ENCODE measurements around the gene EPB41L4A.

Gene EPB41L4A

GRCh38 chr5:112136773-112137172, 282.3 kb downstream of the EPB41L4A start:
- no peak overlapping the region for H3K27ac ChIP-seq
- no peak for TF ChIP-seq CTCF (conservative IDR thresholded peaks at IDR 0.05)

- no peak overlapping the region for H3K27ac ChIP-seq
- no peak for TF ChIP-seq CTCF (conservative IDR thresholded peaks at IDR 0.05)
Observed at GRCh38 chr5:112127861-112128260, 291.2 kb downstream of the EPB41L4A start.

DNA sequence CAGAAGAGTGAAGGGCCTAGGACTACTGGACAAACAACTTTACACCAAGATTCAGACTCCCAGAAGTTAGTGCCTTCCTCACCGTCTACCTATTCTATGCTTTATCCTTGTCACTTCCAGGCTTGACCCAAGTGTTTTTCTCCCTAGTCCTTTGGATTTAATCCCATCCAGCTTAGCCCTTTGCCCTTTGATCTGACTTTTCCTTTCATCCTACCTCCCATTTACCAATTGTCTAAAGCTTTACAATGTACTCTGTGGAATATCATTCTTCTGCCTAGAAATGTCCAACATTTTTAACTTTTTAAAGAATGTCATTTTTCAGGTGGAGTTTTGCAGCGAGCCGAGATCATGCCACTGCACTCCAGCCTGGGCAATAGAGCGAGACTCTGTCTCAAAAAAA, 292.1 kb downstream of the EPB41L4A start:
- no peak for TF ChIP-seq CTCF (conservative IDR thresholded peaks at IDR 0.05)
- H3K27ac ChIP-seq: no peak overlapping the region

DNA sequence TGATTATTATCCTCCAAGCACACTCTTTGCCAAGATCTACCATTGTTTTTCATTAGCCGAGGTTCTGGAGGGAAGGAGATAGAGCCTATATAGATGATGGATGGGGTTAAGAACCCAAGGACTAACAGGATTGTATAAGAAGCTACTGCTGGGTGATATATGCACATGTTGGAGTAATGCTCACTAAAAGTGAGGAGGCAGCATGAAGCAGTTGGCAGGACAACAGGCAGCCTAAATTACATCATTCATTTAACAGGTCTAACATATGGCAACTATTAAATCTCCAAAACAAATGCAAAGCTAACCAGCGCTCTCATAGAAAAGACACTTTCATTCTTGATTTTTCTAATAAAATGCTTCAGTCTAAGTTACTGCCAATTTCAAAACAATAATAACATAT, 293.2 kb downstream of the EPB41L4A start:
- no peak for TF ChIP-seq CTCF (conservative IDR thresholded peaks at IDR 0.05)
- no peak overlapping the region for H3K27ac ChIP-seq

DNA sequence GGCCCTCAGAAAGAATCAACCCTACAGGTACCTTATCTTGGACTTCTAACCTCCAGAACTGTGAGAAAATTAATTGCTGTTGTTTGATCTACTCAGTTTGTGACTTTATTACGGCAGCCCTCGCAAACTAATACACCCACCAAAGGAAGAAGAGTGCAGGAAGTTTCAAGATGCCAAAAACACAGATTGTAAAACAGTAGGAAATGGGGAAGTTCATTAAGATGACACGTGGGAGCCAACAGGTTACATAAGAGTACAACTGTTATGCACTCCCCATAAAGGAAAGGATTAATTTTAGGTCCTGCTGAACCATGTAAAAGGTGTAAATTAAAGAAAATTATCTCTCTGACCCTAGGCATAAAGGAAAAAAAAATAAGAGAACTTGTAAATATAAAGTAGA, 294.3 kb downstream of the EPB41L4A start:
- H3K27ac ChIP-seq: no peak overlapping the region
- no peak for TF ChIP-seq CTCF (conservative IDR thresholded peaks at IDR 0.05)

- TF ChIP-seq CTCF (conservative IDR thresholded peaks at IDR 0.05): no peak
- no peak overlapping the region for H3K27ac ChIP-seq
Observed at GRCh38 chr5:112123086-112123485, 296.0 kb downstream of the EPB41L4A start.

DNA sequence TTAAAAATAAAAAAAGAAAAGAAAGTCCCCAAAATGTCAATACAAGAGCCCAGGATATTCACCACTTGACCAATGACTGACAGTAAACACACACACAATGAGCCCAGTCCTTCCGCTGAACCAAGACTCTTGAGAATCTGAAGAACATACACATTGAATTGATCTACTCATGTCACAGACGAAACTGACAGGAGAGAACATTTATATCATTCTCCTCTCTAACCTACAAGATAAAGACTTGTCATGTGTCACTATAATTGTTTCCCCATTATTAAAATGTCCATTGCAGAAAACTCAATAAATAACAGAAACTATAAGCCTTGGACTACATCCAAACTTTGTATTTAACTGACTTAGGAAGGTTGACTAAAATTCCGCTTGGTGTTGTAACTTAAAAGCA, 296.7 kb downstream of the EPB41L4A start:
- no peak for TF ChIP-seq CTCF (conservative IDR thresholded peaks at IDR 0.05)
- H3K27ac ChIP-seq: no peak overlapping the region

DNA sequence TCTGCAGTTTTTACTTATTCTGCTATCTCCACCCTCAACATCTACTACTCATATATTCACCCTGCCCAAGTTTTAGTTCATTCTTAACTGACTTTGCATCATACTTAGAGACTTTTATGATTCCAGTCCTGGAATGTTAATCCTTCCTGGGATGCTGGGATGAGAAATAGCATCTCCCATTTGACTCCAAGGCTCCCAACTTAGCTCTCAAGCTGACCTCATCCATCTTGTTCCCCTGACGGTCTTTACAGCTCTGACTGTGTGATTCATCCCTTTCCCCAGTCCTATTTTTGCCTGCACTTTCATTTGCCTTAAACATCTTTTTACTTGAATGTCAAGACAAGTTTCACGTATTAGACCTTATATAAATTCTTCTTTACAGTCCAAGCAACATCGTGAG, 297.8 kb downstream of the EPB41L4A start:
- no peak overlapping the region for H3K27ac ChIP-seq
- TF ChIP-seq CTCF (conservative IDR thresholded peaks at IDR 0.05): no peak

Measured in VCaP (cell line).